Nephron progenitor cell (in vitro differentiated cells): Measurements from ENCODE around the gene FAM163A.

Experiments
- DNase-seq: peaks from one replicate; pipeline ENCODE4 v3.0.0; 2021
- H3K27ac Mint-ChIP-seq: 2 replicates; pipeline ENCODE4 v1.8.0; 2021; ENCODE audit warnings: mild to moderate bottlenecking, moderate library complexity, mixed read lengths
- H3K27me3 Mint-ChIP-seq: 2 replicates; pipeline ENCODE4 v1.8.0; 2021; ENCODE audit warnings: mild to moderate bottlenecking, low read depth, mixed read lengths; ENCODE audit not compliant: poor library complexity
- H3K36me3 Mint-ChIP-seq: 2 replicates; pipeline ENCODE4 v1.8.0; 2021; ENCODE audit warnings: low read depth, mixed read lengths
- H3K4me1 Mint-ChIP-seq: 2 replicates; pipeline ENCODE4 v1.8.0; 2021; ENCODE audit warnings: mixed read lengths
- H3K4me3 Mint-ChIP-seq: 2 replicates; pipeline ENCODE4 v1.8.0; 2021; ENCODE audit warnings: mild to moderate bottlenecking, moderate library complexity, mixed read lengths
- H3K9me3 Mint-ChIP-seq: 2 replicates; pipeline ENCODE4 v1.8.0; 2021; ENCODE audit warnings: mild to moderate bottlenecking, moderate library complexity, mixed read lengths
- TF ChIP-seq, protein P1 (sequence below): fragments of 200-600 bp; sonication (generic); IDR thresholded peaks from 2 replicates; pipeline ENCODE4 v1.5.0; 2021; ENCODE audit warnings: antibody characterized with exemption

FAM163A gene

DNA sequence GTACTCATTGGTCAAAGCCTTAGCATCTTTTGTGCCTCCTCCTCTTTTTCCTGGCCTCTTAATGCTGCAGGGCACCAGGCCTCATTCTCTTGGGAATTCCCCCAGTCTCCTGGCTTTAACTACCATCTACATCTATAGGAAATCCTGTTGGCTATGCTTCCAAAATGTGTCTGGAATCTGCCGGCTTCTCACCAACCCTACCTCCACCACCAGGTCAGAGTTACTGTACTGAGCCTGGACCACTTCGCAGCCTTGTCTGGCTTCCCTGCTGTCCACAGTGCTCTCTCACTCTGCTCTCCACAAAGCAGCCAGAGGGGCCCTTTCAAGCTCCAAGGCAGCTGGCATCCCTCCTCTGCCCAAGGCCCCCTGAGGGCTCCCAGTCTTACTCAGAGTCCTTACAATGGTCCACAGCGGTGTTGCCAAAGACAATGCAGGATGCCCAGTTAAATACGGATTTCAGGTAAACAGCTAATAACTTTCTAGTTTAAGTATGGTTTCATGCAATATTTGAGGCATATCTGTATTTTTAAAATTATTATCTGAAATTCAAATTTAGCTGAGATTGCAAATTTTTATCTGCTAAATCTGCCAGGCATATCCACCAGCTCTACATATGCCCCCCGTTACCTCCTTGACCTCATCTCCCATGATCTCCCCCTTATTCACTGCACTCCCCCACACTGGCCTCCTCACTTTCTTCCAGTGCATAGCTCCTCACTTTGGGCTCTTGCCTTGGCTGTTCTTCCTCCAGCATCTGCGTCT, 34.5 kb upstream of the FAM163A start:
- peaks cover 36% of the 10 kb centered on the region for H3K4me1 Mint-ChIP-seq
- TF ChIP-seq, protein P1, sequence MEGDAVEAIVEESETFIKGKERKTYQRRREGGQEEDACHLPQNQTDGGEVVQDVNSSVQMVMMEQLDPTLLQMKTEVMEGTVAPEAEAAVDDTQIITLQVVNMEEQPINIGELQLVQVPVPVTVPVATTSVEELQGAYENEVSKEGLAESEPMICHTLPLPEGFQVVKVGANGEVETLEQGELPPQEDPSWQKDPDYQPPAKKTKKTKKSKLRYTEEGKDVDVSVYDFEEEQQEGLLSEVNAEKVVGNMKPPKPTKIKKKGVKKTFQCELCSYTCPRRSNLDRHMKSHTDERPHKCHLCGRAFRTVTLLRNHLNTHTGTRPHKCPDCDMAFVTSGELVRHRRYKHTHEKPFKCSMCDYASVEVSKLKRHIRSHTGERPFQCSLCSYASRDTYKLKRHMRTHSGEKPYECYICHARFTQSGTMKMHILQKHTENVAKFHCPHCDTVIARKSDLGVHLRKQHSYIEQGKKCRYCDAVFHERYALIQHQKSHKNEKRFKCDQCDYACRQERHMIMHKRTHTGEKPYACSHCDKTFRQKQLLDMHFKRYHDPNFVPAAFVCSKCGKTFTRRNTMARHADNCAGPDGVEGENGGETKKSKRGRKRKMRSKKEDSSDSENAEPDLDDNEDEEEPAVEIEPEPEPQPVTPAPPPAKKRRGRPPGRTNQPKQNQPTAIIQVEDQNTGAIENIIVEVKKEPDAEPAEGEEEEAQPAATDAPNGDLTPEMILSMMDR: no peak
- DNase-seq: no peak
- H3K4me3 Mint-ChIP-seq: no peak overlapping the region
- no peaks in the 10 kb centered on the region for H3K27me3 Mint-ChIP-seq
- no peak overlapping the region for H3K27ac Mint-ChIP-seq
- H3K36me3 Mint-ChIP-seq: peaks cover 9% of the 10 kb centered on the region
- H3K9me3 Mint-ChIP-seq: peaks cover 16% of the 10 kb centered on the region

DNA sequence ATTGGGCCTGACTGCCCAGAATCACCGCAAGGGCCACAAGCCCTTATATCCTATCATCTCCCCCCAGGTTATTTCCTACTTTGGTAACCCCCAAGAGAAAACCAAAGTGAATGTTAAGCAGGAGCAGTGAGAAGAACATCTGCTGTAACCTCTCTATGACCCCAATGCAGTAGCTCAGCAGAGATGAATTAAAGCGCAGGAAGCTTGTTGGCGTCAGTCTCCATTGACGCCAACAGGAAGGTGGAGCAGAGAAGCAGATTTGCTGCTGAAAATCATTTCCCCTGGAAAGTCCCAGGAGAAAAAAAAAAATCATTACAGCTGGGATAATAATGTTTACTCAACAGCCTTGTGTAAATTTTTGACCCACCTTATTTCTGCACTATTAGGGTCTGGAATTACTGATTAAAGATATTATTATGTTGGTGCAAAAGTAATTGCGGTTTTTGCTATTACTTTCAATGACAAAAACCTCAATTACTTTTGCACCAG, 33.2 kb upstream of the FAM163A start:
- Mint-ChIP-seq H3K4me3 (no peak overlapping the region), H3K27me3 (no peaks in the 10 kb centered on the region), H3K27ac (no peak overlapping the region), H3K9me3 (peaks cover 29% of the 10 kb centered on the region), H3K4me1 (peaks cover 23% of the 10 kb centered on the region), H3K36me3 (peaks cover 20% of the 10 kb centered on the region)
- no peak for DNase-seq
- TF ChIP-seq, protein P1: no peak

DNA sequence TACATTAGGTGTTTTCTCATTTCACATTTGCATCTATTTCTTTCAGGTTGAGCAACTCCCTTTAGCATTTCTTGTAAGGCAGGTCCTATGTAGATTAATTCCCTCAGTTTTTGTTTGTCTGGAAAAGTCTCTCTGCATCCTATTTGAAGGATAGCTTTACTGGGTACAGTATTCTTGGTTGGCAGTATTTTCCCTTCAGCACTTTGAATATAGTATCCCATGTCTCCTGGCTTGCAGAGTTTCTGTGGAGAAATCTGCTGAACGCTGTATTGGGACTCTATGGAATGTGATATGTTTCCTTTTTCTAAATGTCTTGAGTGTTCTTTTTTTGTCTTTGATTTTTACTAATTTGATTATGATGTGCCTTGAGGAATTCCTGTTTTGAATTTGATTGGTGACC, 28.9 kb upstream of the FAM163A start:
- Mint-ChIP-seq H3K4me3 (no peak overlapping the region), H3K36me3 (peaks cover 47% of the 10 kb centered on the region), H3K9me3 (peaks cover 70% of the 10 kb centered on the region), H3K27ac (no peak overlapping the region), H3K4me1 (peaks cover 9% of the 10 kb centered on the region), H3K27me3 (no peaks in the 10 kb centered on the region)
- TF ChIP-seq, protein P1: no peak
- DNase-seq: no peak

DNA sequence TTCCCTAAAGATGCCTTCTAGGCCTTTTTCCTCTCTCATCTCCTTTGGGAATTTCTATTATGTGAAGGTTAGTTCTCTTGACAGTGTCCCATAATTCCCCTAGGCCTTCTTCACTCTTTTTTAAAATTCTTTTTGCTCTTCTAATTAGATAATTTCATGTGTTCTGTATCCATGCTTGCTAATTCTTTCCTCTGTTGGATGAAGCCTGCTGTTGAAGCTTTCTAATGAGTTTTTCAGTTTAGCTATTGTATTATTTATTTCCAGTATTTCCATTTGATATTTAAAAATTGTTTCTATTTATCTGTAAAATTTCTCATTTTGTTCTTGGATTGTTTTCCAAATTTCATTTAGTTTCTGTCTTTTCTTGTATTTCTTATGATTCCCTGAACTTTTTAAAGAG, 28.5 kb upstream of the FAM163A start:
- no peak overlapping the region for H3K27ac Mint-ChIP-seq
- H3K4me1 Mint-ChIP-seq: peaks cover 4% of the 10 kb centered on the region
- peaks cover 75% of the 10 kb centered on the region for H3K9me3 Mint-ChIP-seq
- TF ChIP-seq, protein P1: no peak
- H3K4me3 Mint-ChIP-seq: no peak overlapping the region
- H3K36me3 Mint-ChIP-seq: peaks cover 47% of the 10 kb centered on the region
- DNase-seq: no peak
- no peaks in the 10 kb centered on the region for H3K27me3 Mint-ChIP-seq

DNA sequence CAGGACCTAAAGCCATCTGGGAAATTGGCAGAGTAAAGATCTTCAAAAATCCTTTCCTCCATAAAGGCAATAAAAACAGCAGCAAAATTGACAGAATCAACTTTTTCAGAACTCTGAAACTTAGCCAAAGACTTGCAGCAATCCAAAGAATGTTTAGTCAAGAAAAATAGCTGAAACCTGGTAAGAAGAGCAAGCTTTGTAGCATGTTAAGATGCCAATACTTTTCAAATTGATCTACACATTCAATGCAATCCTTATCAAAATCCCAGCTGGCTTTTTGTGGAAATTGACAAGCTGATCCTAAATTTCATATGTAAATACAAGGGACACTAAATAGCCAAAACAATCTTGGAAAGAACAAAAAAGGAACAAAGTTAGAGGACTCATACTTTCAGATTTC, 23.8 kb upstream of the FAM163A start:
- H3K27me3 Mint-ChIP-seq: peaks cover 3% of the 10 kb centered on the region
- H3K27ac Mint-ChIP-seq: no peak overlapping the region
- no peak for DNase-seq
- peaks cover 38% of the 10 kb centered on the region for H3K36me3 Mint-ChIP-seq
- H3K4me1 Mint-ChIP-seq: no peaks in the 10 kb centered on the region
- H3K4me3 Mint-ChIP-seq: no peak overlapping the region
- TF ChIP-seq, protein P1: no peak
- peaks cover 81% of the 10 kb centered on the region for H3K9me3 Mint-ChIP-seq

DNA sequence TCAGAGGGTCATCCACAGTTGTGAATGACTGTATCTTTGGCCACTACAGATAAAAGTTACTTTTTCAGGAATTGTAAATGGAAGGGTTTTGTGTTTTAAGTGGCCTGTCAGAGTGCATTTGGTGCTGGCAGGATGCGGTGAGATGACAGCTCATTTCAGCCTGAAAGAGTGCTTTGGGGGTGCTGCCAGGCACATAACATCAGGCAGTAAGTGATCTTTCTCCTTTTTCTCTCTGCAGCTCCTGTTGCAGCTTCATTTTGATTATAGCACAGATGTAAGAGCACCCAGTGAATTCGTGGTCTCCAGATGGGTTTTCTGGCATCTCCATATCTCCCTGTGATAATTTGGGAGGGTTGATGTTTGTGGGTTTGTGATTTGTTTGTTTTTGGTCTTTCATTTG, 14.8 kb upstream of the FAM163A start:
- Mint-ChIP-seq H3K4me3 (no peak overlapping the region), H3K36me3 (no peaks in the 10 kb centered on the region), H3K4me1 (peaks cover 5% of the 10 kb centered on the region), H3K9me3 (no peaks in the 10 kb centered on the region), H3K27me3 (peaks cover 8% of the 10 kb centered on the region), H3K27ac (no peak overlapping the region)
- DNase-seq: no peak
- TF ChIP-seq, protein P1: no peak
